Measurements from ENCODE around the gene LRRC23. TPM values are rescaled to one million over a fixed set of nuclear protein-coding genes. Genes with fewer than 3 reads are reported as not detected.
"Not testable (repeated sequence)": the region's sequence is repeated elsewhere in the genome, so short reads cannot be mapped to it uniquely, and the experiment has no call there.

LRRC23 gene
- total RNA-seq, 1 experiment from 2014 or later: 10.0 TPM

- in situ Hi-C loops (cut with HindIII; ENCODE audit: low pct_unique_long_range_greater_than_20kb, low sequenced_read_pairs): not testable (repeated sequence)
Observed at GRCh38 chr12:6892683-6893082, 11.9 kb upstream of the LRRC23 start.

GRCh38 chr12:6894321-6894720, 10.3 kb upstream of the LRRC23 start:
- DNase-seq (ENCODE audit: low read depth, low spot score): no peak
- in situ Hi-C loops (cut with HindIII; ENCODE audit: low pct_unique_long_range_greater_than_20kb, low sequenced_read_pairs): no loop called here

More at GRCh38 chr12:6892683-6893082, 11.9 kb upstream of the LRRC23 start:
- DNase-seq (ENCODE audit: low read depth, low spot score): not testable (repeated sequence)

GRCh38 chr12:6896846-6897435, 7.7 kb upstream of the LRRC23 start:
- in situ Hi-C loops (cut with HindIII; ENCODE audit: low pct_unique_long_range_greater_than_20kb, low sequenced_read_pairs): no loop called here

GRCh38 chr12:6899427-6899826, 5.2 kb upstream of the LRRC23 start:
- in situ Hi-C loops (cut with HindIII; ENCODE audit: low pct_unique_long_range_greater_than_20kb, low sequenced_read_pairs): no loop called here

More at GRCh38 chr12:6896846-6897435, 7.7 kb upstream of the LRRC23 start:
- DNase-seq (ENCODE audit: low read depth, low spot score): no peak

GRCh38 chr12:6899837-6900519, 4.6 kb upstream of the LRRC23 start:
- no peak for DNase-seq (ENCODE audit: low read depth, low spot score)
- in situ Hi-C loops (cut with HindIII; ENCODE audit: low pct_unique_long_range_greater_than_20kb, low sequenced_read_pairs): no loop called here

More at GRCh38 chr12:6899427-6899826, 5.2 kb upstream of the LRRC23 start:
- DNase-seq (ENCODE audit: low read depth, low spot score): no peak

- in situ Hi-C loops (cut with HindIII; ENCODE audit: low pct_unique_long_range_greater_than_20kb, low sequenced_read_pairs): no loop called here
Observed at GRCh38 chr12:6902448-6902847, 2.2 kb upstream of the LRRC23 start.

GRCh38 chr12:6903722-6904121, 900 bp upstream of the LRRC23 start:
- no peak for DNase-seq (ENCODE audit: low read depth, low spot score)

More at GRCh38 chr12:6902448-6902847, 2.2 kb upstream of the LRRC23 start:
- no peak for DNase-seq (ENCODE audit: low read depth, low spot score)

GRCh38 chr12:6905414-6906040, 905 bp downstream of the LRRC23 start:
- no peak for DNase-seq (ENCODE audit: low read depth, low spot score)
- in situ Hi-C loops (cut with HindIII; ENCODE audit: low pct_unique_long_range_greater_than_20kb, low sequenced_read_pairs): no loop called here

More at GRCh38 chr12:6903722-6904121, 900 bp upstream of the LRRC23 start:
- in situ Hi-C loops (cut with HindIII; ENCODE audit: low pct_unique_long_range_greater_than_20kb, low sequenced_read_pairs): no loop called here

GRCh38 chr12:6908141-6908540, 3.5 kb downstream of the LRRC23 start:
- in situ Hi-C loops (cut with HindIII; ENCODE audit: low pct_unique_long_range_greater_than_20kb, low sequenced_read_pairs); DNase-seq (ENCODE audit: low read depth, low spot score): not testable (repeated sequence)

- in situ Hi-C loops (cut with HindIII; ENCODE audit: low pct_unique_long_range_greater_than_20kb, low sequenced_read_pairs): no loop called here
- DNase-seq (ENCODE audit: low read depth, low spot score): no peak
Observed at GRCh38 chr12:6909421-6910145, 5.0 kb downstream of the LRRC23 start.

GRCh38 chr12:6912164-6912935, 7.7 kb downstream of the LRRC23 start:
- in situ Hi-C loops (cut with HindIII; ENCODE audit: low pct_unique_long_range_greater_than_20kb, low sequenced_read_pairs): no loop called here

GRCh38 chr12:6914246-6914946, 9.8 kb downstream of the LRRC23 start, which contains the start of gene ENO2:
Gene ENO2, plus strand, starts transcription at chr12:6914580. Its CDS starts 1,253 bp downstream, at chr12:6915833.
- in situ Hi-C loops (cut with HindIII; ENCODE audit: low pct_unique_long_range_greater_than_20kb, low sequenced_read_pairs): no loop called here
- DNase-seq (ENCODE audit: low read depth, low spot score): no peak

More at GRCh38 chr12:6912164-6912935, 7.7 kb downstream of the LRRC23 start:
- no peak for DNase-seq (ENCODE audit: low read depth, low spot score)

GRCh38 chr12:6914947-6915788, 10.5 kb downstream of the LRRC23 start:
- in situ Hi-C loops (cut with HindIII; ENCODE audit: low pct_unique_long_range_greater_than_20kb, low sequenced_read_pairs): no loop called here
- DNase-seq (ENCODE audit: low read depth, low spot score): no peak

GRCh38 chr12:6915789-6916285, 11.2 kb downstream of the LRRC23 start:
- DNase-seq (ENCODE audit: low read depth, low spot score): no peak
- in situ Hi-C loops (cut with HindIII; ENCODE audit: low pct_unique_long_range_greater_than_20kb, low sequenced_read_pairs): no loop called here

GRCh38 chr12:6916426-6917200, 12.0 kb downstream of the LRRC23 start:
- no peak for DNase-seq (ENCODE audit: low read depth, low spot score)
- in situ Hi-C loops (cut with HindIII; ENCODE audit: low pct_unique_long_range_greater_than_20kb, low sequenced_read_pairs): no loop called here

All from SK-MEL-5 (cell line).